GM18951 (cell line): ENCODE data around the gene CYFIP2.

ENCODE experiments used
- POLR2A ChIP-seq: IDR thresholded peaks from 4 replicates; pipeline ENCODE4 v1.6.1; 2011; ENCODE audit warnings: mild to moderate bottlenecking; ENCODE audit not compliant: insufficient read length, insufficient read depth; ENCODE audit errors: extremely low read depth
- in situ Hi-C: fragments of 300-500 bp; cut with MboI; formaldehyde crosslinking; loops from one replicate; pipeline ENCODE4 v1.12.0; 2022; ENCODE audit warnings: low sequenced_read_pairs, mixed read lengths, inconsistent platforms; ENCODE audit not compliant: unreplicated experiment

The CYFIP2 gene

GRCh38 chr5:157285310-157286035 lies 19.6 kb downstream of the CYFIP2 start:
- no peak for TF ChIP-seq POLR2A
- in situ Hi-C loops = no loop called here

GRCh38 chr5:157286761-157287211 lies 20.9 kb downstream of the CYFIP2 start:
- TF ChIP-seq POLR2A = no peak
- in situ Hi-C loops = no loop called here

DNA sequence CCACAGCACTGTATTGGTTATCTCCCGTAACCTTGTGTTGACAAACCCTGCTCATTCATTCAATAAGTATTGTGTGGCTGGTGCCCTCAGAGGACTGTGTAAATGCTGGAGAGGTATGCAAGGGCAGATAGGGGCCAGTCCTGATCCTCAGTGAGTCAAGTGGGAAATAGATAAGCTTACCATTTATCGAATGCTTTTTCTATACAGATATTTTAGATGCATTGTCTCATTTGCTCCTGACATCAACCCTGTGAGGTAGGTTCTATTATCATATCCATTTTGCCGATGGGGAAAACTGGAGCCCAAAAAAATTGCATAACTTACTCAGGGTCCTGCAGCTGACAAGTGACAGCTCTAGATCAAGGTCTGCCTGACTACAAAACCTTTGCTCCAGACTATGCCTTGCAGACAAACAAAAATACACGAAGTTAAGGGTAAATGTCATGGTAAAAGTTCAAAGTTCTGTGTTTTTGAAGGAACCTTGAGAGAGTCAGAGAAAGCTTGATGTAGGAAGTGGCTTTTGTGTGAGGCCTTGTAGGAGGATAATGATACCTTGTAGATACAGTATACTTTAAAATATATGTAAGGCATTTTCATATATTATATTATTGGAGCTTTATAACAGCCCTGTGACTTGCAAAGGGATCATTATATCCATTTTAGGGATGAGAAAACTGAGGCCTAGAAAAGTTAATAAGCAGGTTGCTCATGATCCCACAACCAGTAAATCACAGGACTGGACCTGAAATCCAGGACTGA lies 22.7 kb downstream of the CYFIP2 start:
- TF ChIP-seq POLR2A = no peak
- in situ Hi-C loops = no loop called here

GRCh38 chr5:157289164-157289819 lies 23.4 kb downstream of the CYFIP2 start:
- in situ Hi-C loops = no loop called here
- TF ChIP-seq POLR2A = no peak

GRCh38 chr5:157290156-157290980 lies 24.4 kb downstream of the CYFIP2 start:
- no peak for TF ChIP-seq POLR2A
- in situ Hi-C loops = no loop called here

GRCh38 chr5:157290981-157291711 lies 25.2 kb downstream of the CYFIP2 start:
- in situ Hi-C loops = no loop called here
- no peak for TF ChIP-seq POLR2A

GRCh38 chr5:157292599-157292998 lies 26.7 kb downstream of the CYFIP2 start:
- TF ChIP-seq POLR2A = no peak
- in situ Hi-C loops = no loop called here

DNA sequence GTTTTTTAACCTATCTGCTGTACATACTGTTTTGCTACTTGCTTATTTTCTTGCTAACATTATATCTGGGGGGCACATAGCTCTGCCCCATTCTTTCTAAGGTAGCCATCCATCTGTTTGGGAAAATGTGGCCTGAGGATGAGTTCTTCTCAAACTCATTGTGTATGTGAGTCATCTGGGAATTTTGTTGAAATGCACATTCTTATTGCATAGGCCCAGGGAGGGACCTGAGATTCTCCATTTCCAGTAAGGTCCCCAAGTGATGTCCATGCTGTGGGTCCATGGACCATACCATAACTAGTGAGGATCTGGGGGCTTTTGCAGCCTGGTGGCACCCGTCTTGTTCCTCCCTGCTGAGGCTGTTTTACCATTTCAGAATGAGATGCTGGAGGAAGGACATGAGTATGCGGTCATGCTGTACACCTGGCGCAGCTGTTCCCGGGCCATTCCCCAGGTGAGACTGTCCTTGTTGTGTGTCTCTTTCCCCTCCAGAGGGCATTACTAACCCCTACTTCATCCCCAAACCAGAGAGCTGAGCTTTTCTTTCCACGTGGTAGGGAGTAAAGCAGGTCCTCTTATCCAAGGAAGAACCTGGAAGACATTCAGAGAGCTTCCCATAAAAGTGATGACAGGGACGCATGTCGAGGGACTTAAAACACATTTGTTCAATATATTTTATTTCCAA lies 28.6 kb downstream of the CYFIP2 start:
- in situ Hi-C loops = no loop called here
- no peak for TF ChIP-seq POLR2A

GRCh38 chr5:157295247-157295646 lies 29.3 kb downstream of the CYFIP2 start:
- in situ Hi-C loops = no loop called here
- no peak for TF ChIP-seq POLR2A

GRCh38 chr5:157300564-157300963 lies 34.6 kb downstream of the CYFIP2 start:
- no peak for TF ChIP-seq POLR2A
- in situ Hi-C loops = loop anchor here (10.0 to 25.0 kb wide), 2 partner anchors 46 to 363 kb away; no protein-coding TSS in a partner anchor

GRCh38 chr5:157301066-157301465 lies 35.1 kb downstream of the CYFIP2 start:
- no peak for TF ChIP-seq POLR2A

DNA sequence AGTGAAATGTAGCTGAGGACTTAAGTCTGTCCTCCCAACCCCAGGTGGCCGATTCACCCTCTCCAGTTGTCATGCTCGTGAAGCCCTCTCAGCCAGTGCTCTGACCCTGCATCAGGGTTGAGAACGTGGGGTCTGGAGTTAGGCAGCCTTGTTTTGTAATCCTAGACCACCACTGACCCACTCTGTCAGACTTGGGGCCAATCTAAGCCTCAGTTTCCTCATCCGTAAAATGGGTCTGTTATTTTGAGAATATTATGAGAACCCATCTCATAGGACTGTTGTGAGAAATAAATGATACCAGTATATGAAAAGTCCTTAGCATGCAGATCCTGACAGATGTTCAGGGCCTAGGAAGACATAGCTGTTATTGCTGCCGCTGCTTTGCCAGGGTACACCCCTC lies 37.1 kb downstream of the CYFIP2 start:
- no peak for TF ChIP-seq POLR2A
- in situ Hi-C loops = loop anchor here (10.0 to 25.0 kb wide), 2 partner anchors 48 to 366 kb away; no protein-coding TSS in a partner anchor

More at GRCh38 chr5:157301066-157301465, 35.1 kb downstream of the CYFIP2 start:
- in situ Hi-C loops = loop anchor here (10.0 to 25.0 kb wide), 2 partner anchors 46 to 364 kb away; no protein-coding TSS in a partner anchor
